Gastrocnemius medialis (tissue), 4 donors: ENCODE measurements around the gene OR10H1.
"Not testable (repeated sequence)": the region's sequence is repeated elsewhere in the genome, so short reads cannot be mapped to it uniquely, and the experiment has no call there.

Experiments
- CTCF ChIP-seq, 5 experiments: fragments of 450-650 bp in 3 of 5; fragments of 200-600 bp in 2 of 5; sonication (generic) in 2 of 5; IDR thresholded peaks in 4 of 5; conservative IDR thresholded peaks in 1 of 5; 1 replicate in 4 of 5; 2 replicates in 1 of 5; pipeline ENCODE4 v1.5.1; 2016 to 2019; ENCODE audit warnings: antibody characterized with exemption in 5 of 5, mild to moderate bottlenecking in 3 of 5, moderate library complexity in 3 of 5
- POLR2A ChIP-seq, 2 donors: fragments of 450-650 bp; IDR thresholded peaks; one replicate each; pipeline ENCODE4 v1.6.1; 2017; ENCODE audit warnings: antibody characterized with exemption in 2 of 2, mild to moderate bottlenecking in 2 of 2, moderate library complexity in 2 of 2

- TF ChIP-seq CTCF (IDR thresholded peaks at IDR 0.05 in 4 of 5, conservative IDR thresholded peaks at IDR 0.05 in 1 of 5); POLR2A (IDR thresholded peaks at IDR 0.05): not testable (repeated sequence)
These were observed 13.3 kb upstream of the OR10H1 start for GRCh38 chr19:15828611-15829305.
